GM21423 (cell line): ENCODE results near the gene ZNF845.
"Not testable (repeated sequence)": the region's sequence is repeated elsewhere in the genome, so short reads cannot be mapped to it uniquely, and the experiment has no call there.

Experiments
- ATAC-seq: cut with Tn5 transposase; IDR thresholded peaks from one replicate; pipeline ENCODE4 v1.9.1; 2021; ENCODE audit warnings: mild to moderate bottlenecking, moderate library complexity; ENCODE audit not compliant: unreplicated experiment

ZNF845 gene

DNA sequence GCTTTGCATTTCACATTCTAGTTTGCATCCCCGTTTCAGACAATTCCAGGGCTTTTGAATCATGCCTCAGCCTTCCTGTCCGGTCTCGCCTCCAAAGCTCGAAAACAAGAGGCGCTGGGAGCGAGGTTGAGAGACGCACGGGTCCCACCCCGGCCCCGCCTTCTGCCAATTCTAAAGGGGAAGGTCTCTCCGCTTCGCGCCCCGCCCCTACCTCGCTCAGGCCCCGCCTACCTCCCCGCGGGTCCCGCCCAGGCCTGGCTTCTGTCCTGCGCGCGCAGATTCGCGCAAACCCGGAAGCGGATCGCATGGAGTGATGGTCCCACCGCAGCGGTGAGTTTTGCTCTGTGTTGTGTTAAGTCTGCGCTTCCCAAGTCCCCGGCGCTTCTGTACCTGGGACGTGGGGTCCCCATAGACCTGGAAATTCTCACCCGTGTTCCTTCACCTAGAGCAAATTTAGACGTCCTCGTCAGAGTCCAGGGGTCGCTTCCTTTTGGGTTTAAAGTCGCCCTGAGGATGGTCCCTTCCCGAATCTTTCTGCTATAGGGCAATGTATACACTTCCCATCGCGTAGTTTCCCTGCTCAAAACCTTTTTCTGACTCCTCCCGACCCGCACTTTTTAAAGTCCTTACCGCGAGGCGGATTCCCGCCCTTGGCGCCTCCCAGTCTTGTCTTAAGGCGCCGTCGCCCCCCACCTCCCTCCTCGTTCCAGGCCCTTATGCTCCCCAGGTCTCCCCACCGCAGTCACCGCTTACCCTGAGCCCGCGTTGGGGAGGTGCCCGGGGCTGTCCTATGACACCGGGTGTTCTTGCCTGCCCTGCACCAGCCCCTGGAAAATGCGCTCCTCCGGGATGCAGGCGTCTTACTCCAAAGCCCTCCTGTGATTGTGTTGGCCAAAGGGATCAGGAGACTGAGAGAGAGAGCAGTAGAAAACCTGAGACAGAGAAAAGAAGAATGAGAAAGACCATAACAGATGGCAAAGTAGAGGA lies at the start of gene ZNF845:
Gene ZNF845, plus strand, starts transcription at position 287 of the 987 bp plus-strand sequence. CDS start 7,559 bp downstream, outside the sequence.
- peak; percentile 97 for ATAC-seq

GRCh38 chr19:53285087-53285486 lies 48.5 kb upstream of the ZNF845 start:
- no peak for ATAC-seq

GRCh38 chr19:53290758-53291549 lies 42.6 kb upstream of the ZNF845 start:
- ATAC-seq: no peak

DNA sequence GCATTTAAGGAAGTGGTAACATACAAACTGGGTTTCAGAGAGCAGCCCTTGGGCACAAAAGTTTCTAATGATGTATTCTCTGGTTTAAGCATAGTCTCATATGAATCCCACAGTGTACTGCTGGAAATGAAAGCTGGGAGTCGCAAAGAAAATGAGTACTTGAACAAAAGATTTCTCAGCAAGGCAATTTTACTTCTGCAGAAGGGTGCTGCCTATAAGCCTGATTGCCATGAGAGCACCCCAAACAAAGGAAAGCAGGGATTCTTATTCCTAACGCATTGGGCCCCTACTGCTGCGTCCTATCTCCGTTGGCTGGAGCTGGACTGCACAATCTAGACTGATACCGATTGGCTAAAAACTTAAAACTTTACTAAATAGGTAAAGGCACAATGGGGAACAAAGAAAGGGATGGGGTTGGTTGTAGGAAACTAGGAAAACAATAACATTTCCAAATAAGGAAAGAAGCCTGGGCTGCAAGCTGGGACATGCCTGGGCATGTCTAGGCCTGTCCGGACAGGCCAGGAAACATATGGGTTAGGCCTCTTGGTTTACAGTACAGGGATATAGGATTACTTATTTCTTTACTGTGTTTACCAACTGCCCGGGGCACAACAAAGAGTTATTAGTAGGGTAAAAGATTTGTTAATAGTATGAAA lies 38.6 kb upstream of the ZNF845 start:
- no peak for ATAC-seq

GRCh38 chr19:53301341-53301740 lies 32.2 kb upstream of the ZNF845 start:
- not testable (repeated sequence) for ATAC-seq

GRCh38 chr19:53308339-53308811 lies 25.2 kb upstream of the ZNF845 start:
- ATAC-seq: no peak

GRCh38 chr19:53311044-53311443 lies 22.5 kb upstream of the ZNF845 start:
- ATAC-seq: no peak

DNA sequence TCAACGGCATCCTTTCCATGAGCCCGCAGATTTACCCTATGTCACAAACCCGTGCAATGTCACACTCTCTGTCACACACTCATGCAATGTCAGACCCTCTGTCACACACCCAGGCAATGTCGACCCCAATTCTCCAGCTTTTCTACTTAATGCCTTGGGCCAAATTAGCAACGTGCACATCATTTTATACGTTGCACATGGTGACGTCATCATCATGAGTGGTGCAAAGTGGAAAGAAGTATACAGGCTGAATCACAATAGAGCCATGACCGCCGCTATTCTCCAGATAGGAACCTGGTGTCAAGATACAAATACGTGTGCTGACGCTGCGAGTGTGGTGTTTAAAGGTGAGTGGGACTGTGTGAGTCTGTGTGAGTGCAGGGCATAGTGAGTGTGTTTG lies 21.7 kb upstream of the ZNF845 start:
- ATAC-seq: no peak

DNA sequence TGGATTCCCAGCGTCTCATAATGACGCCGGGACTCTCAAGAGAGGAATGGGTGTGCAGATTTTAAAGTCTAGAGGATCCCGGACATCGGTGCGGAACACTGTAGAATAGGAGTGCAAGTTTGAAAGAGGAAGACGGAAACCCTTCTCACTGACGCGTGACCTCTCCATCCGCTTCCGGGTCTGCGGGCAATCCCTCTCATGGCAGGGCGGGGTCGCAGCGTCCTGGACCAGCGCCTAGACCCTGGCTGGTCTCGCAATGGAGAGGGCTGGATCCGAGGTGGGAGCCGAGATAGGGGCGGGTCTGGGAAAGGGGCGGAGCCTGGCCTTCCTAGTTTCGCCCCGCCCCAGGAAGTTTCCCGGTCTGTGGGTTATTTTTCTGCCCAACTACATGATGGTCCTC lies 4.6 kb upstream of the ZNF845 start:
- ATAC-seq: no peak

DNA sequence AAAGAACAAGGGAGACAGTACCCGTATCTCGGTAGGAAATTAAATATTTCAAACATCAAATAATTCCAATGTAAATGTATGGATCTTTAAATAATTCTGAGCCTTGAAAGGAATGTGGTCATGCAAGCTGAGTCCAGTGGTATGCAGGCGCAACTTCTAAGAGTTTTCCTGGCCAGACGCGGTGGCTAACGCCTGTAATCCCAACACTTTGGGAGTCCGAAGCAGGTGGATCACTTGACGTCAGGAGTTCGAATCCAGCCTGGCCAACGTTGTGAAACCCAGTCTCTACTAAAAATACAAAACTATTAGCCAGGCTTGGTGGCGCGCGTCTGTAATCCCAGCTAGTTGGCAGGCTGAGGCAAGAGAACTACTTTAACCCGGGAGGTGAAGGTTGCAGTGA lies 1.1 kb upstream of the ZNF845 start:
- ATAC-seq: no peak

GRCh38 chr19:53333066-53333462 lies 485 bp upstream of the ZNF845 start:
- ATAC-seq: peak; percentile 21

DNA sequence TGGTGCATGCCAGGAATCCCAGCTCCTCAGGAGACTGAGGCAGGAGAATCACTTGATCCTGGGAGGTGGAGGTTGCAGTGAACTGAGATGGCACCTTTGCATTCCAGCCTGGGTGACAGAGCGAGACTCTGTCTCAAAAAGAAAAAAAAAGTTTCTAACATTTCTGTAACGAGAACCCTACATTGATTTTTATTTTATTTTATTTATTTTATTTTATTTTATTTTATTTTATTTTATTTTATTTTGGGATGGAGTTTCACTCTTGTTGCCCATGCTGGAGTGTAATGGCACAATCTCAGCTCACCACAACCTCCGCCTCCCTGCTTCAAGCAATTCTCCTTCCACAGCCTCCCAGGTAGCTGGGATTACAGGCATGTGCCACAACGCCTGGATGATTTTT lies 10.9 kb downstream of the ZNF845 start:
- not testable (repeated sequence) for ATAC-seq

GRCh38 chr19:53355739-53356138 lies 22.2 kb downstream of the ZNF845 start:
- ATAC-seq: no peak

- ATAC-seq: no peak
These were observed 24.5 kb downstream of the ZNF845 start for GRCh38 chr19:53357821-53358581.

GRCh38 chr19:53360056-53360455 lies 26.5 kb downstream of the ZNF845 start:
- ATAC-seq: not testable (repeated sequence)

- peak; percentile 98 for ATAC-seq
These were observed 31.8 kb downstream of the ZNF845 start, which contains the start of gene ZNF525 for GRCh38 chr19:53365134-53365898. TSS of gene ZNF525 (plus strand) at chr19:53365705. CDS start at chr19:53372282, 6,577 bp downstream.

DNA sequence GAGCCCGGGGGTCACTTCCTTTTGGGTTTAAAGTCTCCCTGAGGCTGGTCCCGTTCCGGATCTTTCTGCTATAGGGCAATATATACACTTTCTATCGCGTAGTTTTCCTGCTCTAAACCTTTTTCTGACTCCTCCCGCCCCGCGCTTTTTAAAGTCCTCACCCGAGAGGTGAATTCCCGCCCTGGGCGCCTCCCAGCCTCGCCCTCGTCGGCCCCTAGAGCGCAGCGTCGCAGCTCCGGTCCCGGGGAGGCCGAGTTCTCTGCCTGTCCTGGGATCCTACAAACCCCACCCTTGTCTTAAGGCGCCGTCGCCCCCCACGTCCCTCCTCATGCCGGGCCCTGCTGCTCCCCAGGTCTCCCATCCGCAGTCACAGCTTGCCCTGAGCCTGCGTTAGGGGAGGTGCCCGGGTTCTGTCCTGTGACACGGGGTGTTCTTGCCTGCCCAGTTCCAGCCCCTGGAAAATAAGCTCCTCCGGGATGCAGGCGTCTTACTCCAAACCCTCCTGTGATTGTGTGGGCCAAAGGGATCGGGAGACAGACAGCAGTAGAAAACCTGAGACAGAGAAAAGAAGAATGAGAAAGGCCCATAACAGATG lies 32.4 kb downstream of the ZNF845 start:
- peak; percentile 45 for ATAC-seq

GRCh38 chr19:53372196-53372595 lies 38.6 kb downstream of the ZNF845 start:
- ATAC-seq: no peak

DNA sequence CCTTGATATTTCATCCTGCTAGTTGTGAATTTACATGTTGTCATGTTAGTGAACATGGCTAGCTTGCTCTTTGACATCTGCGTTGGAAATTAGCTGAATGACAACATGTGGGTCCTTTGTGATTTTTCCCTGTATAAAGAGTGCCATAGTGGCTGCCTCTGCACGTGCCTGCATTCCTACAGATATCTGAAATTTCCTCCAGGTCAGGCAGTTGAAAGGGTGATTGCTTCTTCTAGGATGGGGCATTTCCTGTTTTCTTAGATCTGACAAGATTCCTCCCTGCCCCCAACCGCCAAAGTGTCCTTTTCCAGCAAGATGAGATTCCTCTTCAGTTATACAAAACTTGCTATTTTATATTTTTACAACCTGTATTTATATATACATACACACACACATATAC lies 40.7 kb downstream of the ZNF845 start:
- no peak for ATAC-seq
